GM18508 (cell line): ENCODE measurements around the gene BZW2.

ENCODE experiments used
- ATAC-seq: cut with Tn5 transposase; IDR thresholded peaks from one replicate; pipeline ENCODE4 v1.9.1; 2021; ENCODE audit warnings: moderate number of reproducible peaks; ENCODE audit not compliant: insufficient read depth, unreplicated experiment

Gene BZW2

GRCh38 chr7:16743236-16743635 lies 97.3 kb downstream of the BZW2 start:
- no peak for ATAC-seq

- ATAC-seq, result no peak
Measured at GRCh38 chr7:16744518-16745250, 98.7 kb downstream of the BZW2 start.

GRCh38 chr7:16745645-16746044 lies 99.7 kb downstream of the BZW2 start:
- ATAC-seq, result no peak

GRCh38 chr7:16747102-16747501 lies 101.1 kb downstream of the BZW2 start:
- no peak for ATAC-seq

- ATAC-seq, result no peak
Measured at GRCh38 chr7:16753102-16753931, 107.3 kb downstream of the BZW2 start, which contains the start of gene TSPAN13. TSPAN13 (plus strand) TSS chr7:16753755; CDS start chr7:16753968, 213 bp downstream.

GRCh38 chr7:16753932-16754855 lies 108.2 kb downstream of the BZW2 start:
- ATAC-seq, result no peak

GRCh38 chr7:16754856-16755317 lies 108.9 kb downstream of the BZW2 start:
- ATAC-seq, result no peak

- ATAC-seq, result no peak
Measured at GRCh38 chr7:16755397-16755796, 109.4 kb downstream of the BZW2 start.
